ENCODE data around the gene WWC2. TPM values are rescaled to one million over a fixed set of nuclear protein-coding genes. Genes with fewer than 3 reads are reported as not detected.

Gene WWC2
- total RNA-seq, 2 donors from 2014 or later, result 5.8 to 6.3 TPM

GRCh38 chr4:183173580-183174526, 74.8 kb downstream of the WWC2 start:
- H3K4me1 Mint-ChIP-seq, result peaks cover 10% of the 10 kb centered on the region
- no peaks in the 10 kb centered on the region for H3K9me3 ChIP-seq (ENCODE audit: control insufficient read depth, low read length, poor library complexity, severe bottlenecking)
- H3K27me3 Mint-ChIP-seq, result peaks cover 12% of the 10 kb centered on the region
- DNase-seq (no peak), ATAC-seq (no peak)
- H3K4me3 Mint-ChIP-seq, result no peak overlapping the region
- peaks cover 2% of the 10 kb centered on the region for H3K36me3 Mint-ChIP-seq (ENCODE audit: low read depth)
- H3K27ac Mint-ChIP-seq, result no peak overlapping the region

- H3K27me3 Mint-ChIP-seq, result peaks cover 18% of the 10 kb centered on the region
- DNase-seq (no peak), ATAC-seq (no peak)
- no peak overlapping the region for H3K4me3 Mint-ChIP-seq
- H3K9me3 ChIP-seq (ENCODE audit: control insufficient read depth, low read length, poor library complexity, severe bottlenecking), result no peaks in the 10 kb centered on the region
- peaks cover 14% of the 10 kb centered on the region for H3K4me1 Mint-ChIP-seq
- H3K27ac Mint-ChIP-seq, result no peak overlapping the region
- peaks cover 2% of the 10 kb centered on the region for H3K36me3 Mint-ChIP-seq (ENCODE audit: low read depth)
These were observed 76.7 kb downstream of the WWC2 start for GRCh38 chr4:183175631-183176232.

- DNase-seq (no peak), ATAC-seq (no peak)
- Mint-ChIP-seq H3K36me3 (ENCODE audit: low read depth) (peaks cover 2% of the 10 kb centered on the region), H3K27ac (no peak overlapping the region), H3K4me1 (peaks cover 11% of the 10 kb centered on the region), H3K4me3 (no peak overlapping the region), H3K27me3 (peaks cover 18% of the 10 kb centered on the region)
- no peaks in the 10 kb centered on the region for H3K9me3 ChIP-seq (ENCODE audit: control insufficient read depth, low read length, poor library complexity, severe bottlenecking)
These were observed 77.9 kb downstream of the WWC2 start for GRCh38 chr4:183177001-183177400.

- H3K36me3 Mint-ChIP-seq (ENCODE audit: low read depth), result peaks cover 2% of the 10 kb centered on the region
- peaks cover 18% of the 10 kb centered on the region for H3K27me3 Mint-ChIP-seq
- no peak overlapping the region for H3K4me3 Mint-ChIP-seq
- no peak for DNase-seq
- ATAC-seq, result no peak
- peaks cover 9% of the 10 kb centered on the region for H3K4me1 Mint-ChIP-seq
- no peaks in the 10 kb centered on the region for H3K9me3 ChIP-seq (ENCODE audit: control insufficient read depth, low read length, poor library complexity, severe bottlenecking)
- H3K27ac Mint-ChIP-seq, result no peak overlapping the region
These were observed 79.1 kb downstream of the WWC2 start for GRCh38 chr4:183178201-183178600.

GRCh38 chr4:183180096-183180495, 81.0 kb downstream of the WWC2 start:
- Mint-ChIP-seq H3K27me3 (peaks cover 6% of the 10 kb centered on the region), H3K27ac (no peak overlapping the region)

GRCh38 chr4:183180621-183181020, 81.6 kb downstream of the WWC2 start:
- no peak for ATAC-seq
- H3K27me3 Mint-ChIP-seq, result peaks cover 6% of the 10 kb centered on the region
- H3K27ac Mint-ChIP-seq, result no peak overlapping the region
- peaks cover 2% of the 10 kb centered on the region for H3K36me3 Mint-ChIP-seq (ENCODE audit: low read depth)
- peaks cover 17% of the 10 kb centered on the region for H3K4me1 Mint-ChIP-seq
- no peak overlapping the region for H3K4me3 Mint-ChIP-seq
- DNase-seq, result no peak
- peaks cover 3% of the 10 kb centered on the region for H3K9me3 ChIP-seq (ENCODE audit: control insufficient read depth, low read length, poor library complexity, severe bottlenecking)

More at GRCh38 chr4:183180096-183180495, 81.0 kb downstream of the WWC2 start:
- DNase-seq (no peak), ATAC-seq (no peak)
- H3K4me3 Mint-ChIP-seq, result no peak overlapping the region
- H3K36me3 Mint-ChIP-seq (ENCODE audit: low read depth), result peaks cover 2% of the 10 kb centered on the region
- H3K4me1 Mint-ChIP-seq, result peaks cover 12% of the 10 kb centered on the region
- H3K9me3 ChIP-seq (ENCODE audit: control insufficient read depth, low read length, poor library complexity, severe bottlenecking), result peaks cover 3% of the 10 kb centered on the region

GRCh38 chr4:183181081-183181480, 82.0 kb downstream of the WWC2 start:
- H3K27ac Mint-ChIP-seq, result no peak overlapping the region
- H3K27me3 Mint-ChIP-seq, result peaks cover 6% of the 10 kb centered on the region
- H3K36me3 Mint-ChIP-seq (ENCODE audit: low read depth), result peaks cover 2% of the 10 kb centered on the region
- ATAC-seq, result no peak
- no peak for DNase-seq
- H3K9me3 ChIP-seq (ENCODE audit: control insufficient read depth, low read length, poor library complexity, severe bottlenecking), result peaks cover 3% of the 10 kb centered on the region
- peaks cover 17% of the 10 kb centered on the region for H3K4me1 Mint-ChIP-seq
- no peak overlapping the region for H3K4me3 Mint-ChIP-seq

GRCh38 chr4:183182873-183183725, 84.0 kb downstream of the WWC2 start:
- peaks cover 3% of the 10 kb centered on the region for H3K9me3 ChIP-seq (ENCODE audit: control insufficient read depth, low read length, poor library complexity, severe bottlenecking)
- no peak overlapping the region for H3K27ac Mint-ChIP-seq
- H3K36me3 Mint-ChIP-seq (ENCODE audit: low read depth), result no peaks in the 10 kb centered on the region
- peaks cover 6% of the 10 kb centered on the region for H3K27me3 Mint-ChIP-seq
- ATAC-seq (peak; percentile 73), DNase-seq (no peak)
- H3K4me3 Mint-ChIP-seq, result no peak overlapping the region
- H3K4me1 Mint-ChIP-seq, result peaks cover 17% of the 10 kb centered on the region

GRCh38 chr4:183183906-183184535, 85.0 kb downstream of the WWC2 start:
- no peak for DNase-seq
- no peak for ATAC-seq
- Mint-ChIP-seq H3K27me3 (peaks cover 6% of the 10 kb centered on the region), H3K4me3 (no peak overlapping the region), H3K4me1 (peaks cover 16% of the 10 kb centered on the region), H3K27ac (no peak overlapping the region), H3K36me3 (ENCODE audit: low read depth) (peaks cover 2% of the 10 kb centered on the region)
- H3K9me3 ChIP-seq (ENCODE audit: control insufficient read depth, low read length, poor library complexity, severe bottlenecking), result peaks cover 3% of the 10 kb centered on the region

GRCh38 chr4:183185018-183185417, 86.0 kb downstream of the WWC2 start:
- ATAC-seq, result peak; percentile 65
- Mint-ChIP-seq H3K27me3 (no peaks in the 10 kb centered on the region), H3K4me1 (peaks cover 11% of the 10 kb centered on the region), H3K36me3 (ENCODE audit: low read depth) (peaks cover 2% of the 10 kb centered on the region), H3K4me3 (peak overlapping the region; percentile 19), H3K27ac (no peak overlapping the region)
- DNase-seq, result no peak
- peaks cover 3% of the 10 kb centered on the region for H3K9me3 ChIP-seq (ENCODE audit: control insufficient read depth, low read length, poor library complexity, severe bottlenecking)

- no peaks in the 10 kb centered on the region for H3K27me3 Mint-ChIP-seq
- no peak for ATAC-seq
These were observed 86.5 kb downstream of the WWC2 start for GRCh38 chr4:183185559-183185958.

GRCh38 chr4:183186813-183187212, 87.8 kb downstream of the WWC2 start:
- DNase-seq (no peak), ATAC-seq (no peak)
- Mint-ChIP-seq H3K4me1 (peaks cover 11% of the 10 kb centered on the region), H3K27ac (no peak overlapping the region), H3K27me3 (no peaks in the 10 kb centered on the region), H3K4me3 (no peak overlapping the region), H3K36me3 (ENCODE audit: low read depth) (peaks cover 2% of the 10 kb centered on the region)
- peaks cover 3% of the 10 kb centered on the region for H3K9me3 ChIP-seq (ENCODE audit: control insufficient read depth, low read length, poor library complexity, severe bottlenecking)

More at GRCh38 chr4:183185559-183185958, 86.5 kb downstream of the WWC2 start:
- H3K27ac Mint-ChIP-seq, result no peak overlapping the region
- H3K4me3 Mint-ChIP-seq, result no peak overlapping the region
- H3K36me3 Mint-ChIP-seq (ENCODE audit: low read depth), result peaks cover 2% of the 10 kb centered on the region
- peaks cover 11% of the 10 kb centered on the region for H3K4me1 Mint-ChIP-seq
- H3K9me3 ChIP-seq (ENCODE audit: control insufficient read depth, low read length, poor library complexity, severe bottlenecking), result peaks cover 3% of the 10 kb centered on the region
- no peak for DNase-seq

All from T-helper 17 cell (primary cell).